ENCODE measurements around the gene DES.
A peak's percentile ranks its signal among the peaks of the same experiment; 100 is the strongest.
"Not testable (repeated sequence)": the region's sequence is repeated elsewhere in the genome, so short reads cannot be mapped to it uniquely, and the experiment has no call there.

Gene DES

GRCh38 chr2:219405451-219405850, 12.7 kb upstream of the DES start:
- DNase-seq (ENCODE audit: low read depth), result no peak
- no peak for TF ChIP-seq CTCF (IDR thresholded peaks at IDR 0.05; ENCODE audit: insufficient read depth, low read depth, low read length, missing control alignments)
- no peak overlapping the region for H3K4me3 ChIP-seq (ENCODE audit: low read length)

- TF ChIP-seq CTCF (IDR thresholded peaks at IDR 0.05; ENCODE audit: insufficient read depth, low read depth, low read length, missing control alignments), result no peak
- no peak for DNase-seq (ENCODE audit: low read depth)
- H3K4me3 ChIP-seq (ENCODE audit: low read length), result no peak overlapping the region
Measured at GRCh38 chr2:219405958-219406860, 12.0 kb upstream of the DES start.

- DNase-seq (ENCODE audit: low read depth), result peak; percentile 19
- H3K4me3 ChIP-seq (ENCODE audit: low read length), result no peak overlapping the region
- TF ChIP-seq CTCF (IDR thresholded peaks at IDR 0.05; ENCODE audit: insufficient read depth, low read depth, low read length, missing control alignments), result no peak
Measured at GRCh38 chr2:219406861-219407230, 11.3 kb upstream of the DES start.

- not testable (repeated sequence) for DNase-seq (ENCODE audit: low read depth); H3K4me3 ChIP-seq (ENCODE audit: low read length)
Measured at GRCh38 chr2:219407343-219407742, 10.8 kb upstream of the DES start.

- no peak for TF ChIP-seq CTCF (IDR thresholded peaks at IDR 0.05; ENCODE audit: insufficient read depth, low read depth, low read length, missing control alignments)
- no peak overlapping the region for H3K4me3 ChIP-seq (ENCODE audit: low read length)
- no peak for DNase-seq (ENCODE audit: low read depth)
Measured at GRCh38 chr2:219408204-219408603, 10.0 kb upstream of the DES start.

- no peak for DNase-seq (ENCODE audit: low read depth)
- H3K4me3 ChIP-seq (ENCODE audit: low read length), result no peak overlapping the region
- no peak for TF ChIP-seq CTCF (IDR thresholded peaks at IDR 0.05; ENCODE audit: insufficient read depth, low read depth, low read length, missing control alignments)
Measured at GRCh38 chr2:219408631-219409030, 9.5 kb upstream of the DES start.

- no peak overlapping the region for H3K4me3 ChIP-seq (ENCODE audit: low read length)
- DNase-seq (ENCODE audit: low read depth), result no peak
- TF ChIP-seq CTCF (IDR thresholded peaks at IDR 0.05; ENCODE audit: insufficient read depth, low read depth, low read length, missing control alignments), result no peak
Measured at GRCh38 chr2:219409619-219410018, 8.6 kb upstream of the DES start.

All from epithelial cell of esophagus (primary cell).